ENCODE measurements around the gene PANX2.

The PANX2 gene

GRCh38 chr22:50190182-50190940 lies 19.8 kb downstream of the PANX2 start:
- TF ChIP-seq ZFX (IDR thresholded peaks at IDR 0.05) (no peak), CTCF (conservative IDR thresholded peaks at IDR 0.05) (no peak; the same call in 1 of the 2 replicates)
- H3K27ac ChIP-seq: peak overlapping the region; percentile 78

GRCh38 chr22:50190941-50191741 lies 20.6 kb downstream of the PANX2 start:
- peak overlapping the region; percentile 78 for H3K27ac ChIP-seq
- TF ChIP-seq CTCF (conservative IDR thresholded peaks at IDR 0.05) (no peak), ZFX (IDR thresholded peaks at IDR 0.05) (no peak)

GRCh38 chr22:50192436-50193204 lies 22.1 kb downstream of the PANX2 start:
- peak overlapping the region; percentile 78; the same call in 1 of the 2 replicates for H3K27ac ChIP-seq
- TF ChIP-seq ZFX (IDR thresholded peaks at IDR 0.05): no peak
- no peak for TF ChIP-seq CTCF (conservative IDR thresholded peaks at IDR 0.05)

- TF ChIP-seq CTCF (conservative IDR thresholded peaks at IDR 0.05): no peak
- TF ChIP-seq ZFX (IDR thresholded peaks at IDR 0.05): no peak
- no peak overlapping the region for H3K27ac ChIP-seq
These were observed 23.1 kb downstream of the PANX2 start for GRCh38 chr22:50193621-50194020.

GRCh38 chr22:50194037-50194805 lies 23.7 kb downstream of the PANX2 start:
- TF ChIP-seq ZFX (IDR thresholded peaks at IDR 0.05) (no peak), CTCF (conservative IDR thresholded peaks at IDR 0.05) (no peak)
- no peak overlapping the region for H3K27ac ChIP-seq

- no peak overlapping the region for H3K27ac ChIP-seq
- TF ChIP-seq CTCF (conservative IDR thresholded peaks at IDR 0.05): no peak
- TF ChIP-seq ZFX (IDR thresholded peaks at IDR 0.05): no peak
These were observed 25.7 kb downstream of the PANX2 start for GRCh38 chr22:50196256-50196655.

Measured in C4-2B (cell line).